ELR (cell line): ENCODE data around the gene SEMA3C.

ENCODE experiments used
- DNase-seq: peaks from one replicate; pipeline ENCODE4 v3.0.0-alpha.2; 2015; ENCODE audit warnings: low read depth

SEMA3C gene

GRCh38 chr7:80848841-80849240, 70.0 kb downstream of the SEMA3C start:
- no peak for DNase-seq

- DNase-seq: no peak
Measured at GRCh38 chr7:80847895-80848294, 71.0 kb downstream of the SEMA3C start.

- peak; percentile 41 for DNase-seq
Measured at GRCh38 chr7:80847027-80847426, 71.8 kb downstream of the SEMA3C start.

- no peak for DNase-seq
Measured at GRCh38 chr7:80844916-80845315, 73.9 kb downstream of the SEMA3C start.

GRCh38 chr7:80843018-80843677, 75.7 kb downstream of the SEMA3C start:
- DNase-seq: no peak

- no peak for DNase-seq
Measured at GRCh38 chr7:80842022-80842790, 76.6 kb downstream of the SEMA3C start.

- peak; percentile 10 for DNase-seq
Measured at GRCh38 chr7:80841423-80841955, 77.4 kb downstream of the SEMA3C start.

- DNase-seq: no peak
Measured at GRCh38 chr7:80840681-80841080, 78.2 kb downstream of the SEMA3C start.

GRCh38 chr7:80839855-80840254, 79.0 kb downstream of the SEMA3C start:
- no peak for DNase-seq

GRCh38 chr7:80838643-80839042, 80.2 kb downstream of the SEMA3C start:
- DNase-seq: no peak

GRCh38 chr7:80837345-80837744, 81.5 kb downstream of the SEMA3C start:
- DNase-seq: no peak

- no peak for DNase-seq
Measured at GRCh38 chr7:80835251-80835650, 83.6 kb downstream of the SEMA3C start.

- DNase-seq: peak; percentile 58
Measured at GRCh38 chr7:80833289-80834268, 85.3 kb downstream of the SEMA3C start.

- DNase-seq: peak; percentile 44
Measured at GRCh38 chr7:80832006-80832405, 86.8 kb downstream of the SEMA3C start.

GRCh38 chr7:80830584-80831285, 88.1 kb downstream of the SEMA3C start:
- no peak for DNase-seq

GRCh38 chr7:80830010-80830409, 88.8 kb downstream of the SEMA3C start:
- no peak for DNase-seq

- DNase-seq: peak; percentile 22
Measured at GRCh38 chr7:80829527-80829926, 89.3 kb downstream of the SEMA3C start.

GRCh38 chr7:80827239-80827633, 91.6 kb downstream of the SEMA3C start:
- no peak for DNase-seq

GRCh38 chr7:80826520-80827238, 92.2 kb downstream of the SEMA3C start:
- DNase-seq: peak; percentile 64

- no peak for DNase-seq
Measured at GRCh38 chr7:80825499-80825898, 93.4 kb downstream of the SEMA3C start.

- DNase-seq: no peak
Measured at GRCh38 chr7:80824253-80824652, 94.6 kb downstream of the SEMA3C start.
